ENCODE results near the gene LIPC.

The LIPC gene

DNA sequence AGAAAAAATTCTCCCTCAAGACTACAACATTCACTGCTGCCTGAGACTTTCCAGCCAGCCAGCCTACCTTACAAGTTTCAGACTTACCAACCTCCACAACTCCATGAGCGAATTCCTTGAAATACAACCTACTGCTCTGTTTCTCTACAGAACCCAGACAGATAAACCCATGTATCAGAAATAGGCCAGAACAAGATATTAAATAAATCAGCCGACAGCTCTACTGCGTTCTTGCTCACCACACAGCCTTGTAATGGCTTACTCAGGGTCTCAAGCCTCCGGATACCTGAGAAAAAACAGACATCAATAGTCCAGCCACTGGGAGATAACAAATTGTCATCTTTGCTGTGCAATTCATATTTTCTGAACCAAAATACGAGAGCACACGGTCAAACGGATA, 43.6 kb upstream of the LIPC start:
- Histone ChIP-seq H3K27me3 (ENCODE audit: low read length) (no peaks in the 10 kb centered on the region), H4K20me1 (ENCODE audit: low read depth, low read length) (no peaks in the 10 kb centered on the region), H3K36me3 (ENCODE audit: low read length) (no peaks in the 10 kb centered on the region), H3K4me3 (ENCODE audit: insufficient read depth, low read length, poor library complexity, severe bottlenecking) (no peak overlapping the region), H3K9me2 (replicated peaks; ENCODE audit: insufficient read depth, low read length) (no peaks in the 10 kb centered on the region), H3K27ac (ENCODE audit: low read depth, low read length) (no peak overlapping the region), H2AFZ (ENCODE audit: low read depth, low read length, severe bottlenecking) (no peak overlapping the region), H3F3A (ENCODE audit: insufficient read depth) (no peaks in the 10 kb centered on the region), H3K79me2 (ENCODE audit: insufficient read depth, low read length) (no peaks in the 10 kb centered on the region), H3K9ac (ENCODE audit: low read length) (no peak overlapping the region), H3K9me3 (ENCODE audit: insufficient read depth, low read length) (no peaks in the 10 kb centered on the region), H3K4me2 (ENCODE audit: low read depth, low read length, poor library complexity, severe bottlenecking) (no peak overlapping the region)
- TF ChIP-seq, protein P1, sequence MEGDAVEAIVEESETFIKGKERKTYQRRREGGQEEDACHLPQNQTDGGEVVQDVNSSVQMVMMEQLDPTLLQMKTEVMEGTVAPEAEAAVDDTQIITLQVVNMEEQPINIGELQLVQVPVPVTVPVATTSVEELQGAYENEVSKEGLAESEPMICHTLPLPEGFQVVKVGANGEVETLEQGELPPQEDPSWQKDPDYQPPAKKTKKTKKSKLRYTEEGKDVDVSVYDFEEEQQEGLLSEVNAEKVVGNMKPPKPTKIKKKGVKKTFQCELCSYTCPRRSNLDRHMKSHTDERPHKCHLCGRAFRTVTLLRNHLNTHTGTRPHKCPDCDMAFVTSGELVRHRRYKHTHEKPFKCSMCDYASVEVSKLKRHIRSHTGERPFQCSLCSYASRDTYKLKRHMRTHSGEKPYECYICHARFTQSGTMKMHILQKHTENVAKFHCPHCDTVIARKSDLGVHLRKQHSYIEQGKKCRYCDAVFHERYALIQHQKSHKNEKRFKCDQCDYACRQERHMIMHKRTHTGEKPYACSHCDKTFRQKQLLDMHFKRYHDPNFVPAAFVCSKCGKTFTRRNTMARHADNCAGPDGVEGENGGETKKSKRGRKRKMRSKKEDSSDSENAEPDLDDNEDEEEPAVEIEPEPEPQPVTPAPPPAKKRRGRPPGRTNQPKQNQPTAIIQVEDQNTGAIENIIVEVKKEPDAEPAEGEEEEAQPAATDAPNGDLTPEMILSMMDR (IDR thresholded peaks at IDR 0.05; ENCODE audit: insufficient read depth, low read length, poor library complexity, severe bottlenecking): no peak
- no peak for TF ChIP-seq EZH2phosphoT487 (conservative IDR thresholded peaks at IDR 0.05; ENCODE audit: low read length)

DNA sequence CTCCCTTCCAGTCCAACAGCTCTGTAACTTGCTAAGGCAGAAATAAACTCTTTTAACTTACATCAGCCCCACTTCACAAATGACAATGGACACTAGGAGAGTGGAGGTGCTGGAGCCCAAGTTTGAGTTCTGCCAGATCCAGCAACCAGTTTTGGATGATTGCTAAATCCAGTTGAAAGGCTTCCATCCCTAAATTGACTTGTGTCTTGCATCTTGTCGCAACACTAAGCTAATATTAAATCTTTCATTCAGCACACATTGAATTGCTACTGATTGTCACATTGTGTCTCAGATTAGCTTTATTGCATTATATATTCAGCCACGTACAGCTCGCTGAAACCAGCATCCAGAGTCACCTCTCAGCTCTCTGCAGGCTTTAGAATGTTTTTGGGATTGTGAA, 41.7 kb upstream of the LIPC start:
- Histone ChIP-seq H3K9me3 (ENCODE audit: insufficient read depth, low read length) (no peaks in the 10 kb centered on the region), H3K27me3 (ENCODE audit: low read length) (no peaks in the 10 kb centered on the region), H3K9me2 (replicated peaks; ENCODE audit: insufficient read depth, low read length) (no peaks in the 10 kb centered on the region), H2AFZ (ENCODE audit: low read depth, low read length, severe bottlenecking) (no peak overlapping the region), H3K9ac (ENCODE audit: low read length) (no peak overlapping the region), H3K4me3 (ENCODE audit: insufficient read depth, low read length, poor library complexity, severe bottlenecking) (no peak overlapping the region), H4K20me1 (ENCODE audit: low read depth, low read length) (no peaks in the 10 kb centered on the region), H3K79me2 (ENCODE audit: insufficient read depth, low read length) (no peaks in the 10 kb centered on the region), H3F3A (ENCODE audit: insufficient read depth) (no peaks in the 10 kb centered on the region), H3K27ac (ENCODE audit: low read depth, low read length) (no peak overlapping the region), H3K4me2 (ENCODE audit: low read depth, low read length, poor library complexity, severe bottlenecking) (no peak overlapping the region), H3K36me3 (ENCODE audit: low read length) (no peaks in the 10 kb centered on the region)
- TF ChIP-seq, protein P1 (IDR thresholded peaks at IDR 0.05; ENCODE audit: insufficient read depth, low read length, poor library complexity, severe bottlenecking): no peak
- TF ChIP-seq EZH2phosphoT487 (conservative IDR thresholded peaks at IDR 0.05; ENCODE audit: low read length): no peak

DNA sequence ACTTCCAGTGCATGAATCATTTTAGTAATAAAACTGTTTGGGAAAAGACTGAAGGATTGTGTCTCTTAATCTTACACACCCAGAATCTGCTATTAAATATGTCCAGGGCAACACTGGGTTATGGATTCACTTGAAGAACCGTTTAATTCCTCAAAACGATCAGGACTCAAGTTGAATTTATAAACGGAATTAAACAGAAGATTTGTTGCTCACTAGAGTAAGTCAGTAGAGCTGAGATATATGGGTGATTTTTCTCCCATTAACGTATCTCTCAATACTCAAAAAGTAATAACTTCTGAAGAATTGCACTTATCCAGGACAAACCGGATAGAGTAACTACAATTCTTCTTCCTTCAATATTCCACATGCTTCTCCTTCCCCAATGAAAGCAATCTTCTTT, 41.1 kb upstream of the LIPC start:
- Histone ChIP-seq H3K27ac (ENCODE audit: low read depth, low read length) (no peak overlapping the region), H4K20me1 (ENCODE audit: low read depth, low read length) (no peaks in the 10 kb centered on the region), H3K9me3 (ENCODE audit: insufficient read depth, low read length) (no peaks in the 10 kb centered on the region), H3K9me2 (replicated peaks; ENCODE audit: insufficient read depth, low read length) (no peaks in the 10 kb centered on the region), H3K4me2 (ENCODE audit: low read depth, low read length, poor library complexity, severe bottlenecking) (no peak overlapping the region), H3K79me2 (ENCODE audit: insufficient read depth, low read length) (no peaks in the 10 kb centered on the region), H3F3A (ENCODE audit: insufficient read depth) (no peaks in the 10 kb centered on the region), H3K4me3 (ENCODE audit: insufficient read depth, low read length, poor library complexity, severe bottlenecking) (no peak overlapping the region), H3K36me3 (ENCODE audit: low read length) (no peaks in the 10 kb centered on the region), H3K27me3 (ENCODE audit: low read length) (no peaks in the 10 kb centered on the region), H3K9ac (ENCODE audit: low read length) (no peak overlapping the region), H2AFZ (ENCODE audit: low read depth, low read length, severe bottlenecking) (no peak overlapping the region)
- TF ChIP-seq EZH2phosphoT487 (conservative IDR thresholded peaks at IDR 0.05; ENCODE audit: low read length): no peak
- TF ChIP-seq, protein P1 (IDR thresholded peaks at IDR 0.05; ENCODE audit: insufficient read depth, low read length, poor library complexity, severe bottlenecking): no peak
